ENCODE results near the gene PJVK. TPM values are rescaled to one million over a fixed set of nuclear protein-coding genes. Genes with fewer than 3 reads are reported as not detected.

Gene PJVK
- total RNA-seq, 1 experiment from 2014 or later = 3.7 TPM

- no peaks in the 10 kb centered on the region for H3K27me3 ChIP-seq (ENCODE audit: control insufficient read depth, insufficient read depth, low read length)
- H3K4me1 ChIP-seq (ENCODE audit: control insufficient read depth, insufficient read depth, low read length) = peaks cover 4% of the 10 kb centered on the region
- ChIA-PET POLR2A (no interaction called here), CTCF (no interaction called here)
- H3K36me3 ChIP-seq (ENCODE audit: control insufficient read depth, insufficient read depth, low read length) = no peaks in the 10 kb centered on the region
- no peak for DNase-seq (ENCODE audit: low read depth, low spot score)
- in situ Hi-C loops (cut with HindIII; ENCODE audit: low pct_unique_long_range_greater_than_20kb, low sequenced_read_pairs) (no loop called here), intact Hi-C loops (cut with micrococcal nuclease; ENCODE audit: unreplicated experiment) (no loop called here)
- TF ChIP-seq TCF7L2 (IDR thresholded peaks at IDR 0.05; ENCODE audit: low read depth, low read length) = no peak
- TF ChIP-seq POLR2AphosphoS5 (IDR thresholded peaks at IDR 0.05; ENCODE audit: low read depth, low read length) = no peak
- BruUV-seq (replicated peaks) = no TSS peak
- no peak for ATAC-seq
- H3K27ac ChIP-seq (ENCODE audit: low read length) = no peak overlapping the region
- no peaks in the 10 kb centered on the region for H3K9me3 ChIP-seq (ENCODE audit: control insufficient read depth, insufficient read depth, low read depth, low read length)
- no peak overlapping the region for H3K4me3 ChIP-seq (ENCODE audit: low read depth in 2 of 2, low read length in 2 of 2)
Observed at GRCh38 chr2:178403671-178404306, 47.4 kb upstream of the PJVK start.

- Histone ChIP-seq H3K36me3 (ENCODE audit: control insufficient read depth, insufficient read depth, low read length) (no peaks in the 10 kb centered on the region), H3K27me3 (ENCODE audit: control insufficient read depth, insufficient read depth, low read length) (no peaks in the 10 kb centered on the region), H3K4me3 (ENCODE audit: low read depth in 2 of 2, low read length in 2 of 2) (no peak overlapping the region), H3K4me1 (ENCODE audit: control insufficient read depth, insufficient read depth, low read length) (peaks cover 4% of the 10 kb centered on the region), H3K27ac (ENCODE audit: low read length) (no peak overlapping the region), H3K9me3 (ENCODE audit: control insufficient read depth, insufficient read depth, low read depth, low read length) (no peaks in the 10 kb centered on the region)
- no TSS peak for BruUV-seq (replicated peaks)
- DNase-seq (ENCODE audit: low read depth, low spot score) (peak; percentile 55), ATAC-seq (peak; percentile 94)
- in situ Hi-C loops (cut with HindIII; ENCODE audit: low pct_unique_long_range_greater_than_20kb, low sequenced_read_pairs) = no loop called here
- intact Hi-C loops (cut with micrococcal nuclease; ENCODE audit: unreplicated experiment) = no loop called here
- TF ChIP-seq CTCF (IDR thresholded peaks at IDR 0.05) (no peak), REST (IDR thresholded peaks at IDR 0.05; ENCODE audit: insufficient read depth in 1 of 2, low read depth in 2 of 2, low read length in 1 of 2) (no peak), TCF7L2 (IDR thresholded peaks at IDR 0.05; ENCODE audit: low read depth, low read length) (no peak), SIN3A (IDR thresholded peaks at IDR 0.05; ENCODE audit: borderline replicate concordance, insufficient read depth, low read depth, low read length) (no peak), POLR2AphosphoS5 (IDR thresholded peaks at IDR 0.05; ENCODE audit: low read depth, low read length) (no peak)
- POLR2A ChIA-PET = no interaction called here
- CTCF ChIA-PET = no interaction called here
Observed at GRCh38 chr2:178404368-178404767, 46.8 kb upstream of the PJVK start.

GRCh38 chr2:178409261-178409660, 41.9 kb upstream of the PJVK start:
- BruUV-seq (replicated peaks) = no TSS peak
- ATAC-seq (no peak), DNase-seq (ENCODE audit: low read depth, low spot score) (no peak)
- intact Hi-C loops (cut with micrococcal nuclease; ENCODE audit: unreplicated experiment) = no loop called here
- Histone ChIP-seq H3K9me3 (ENCODE audit: control insufficient read depth, insufficient read depth, low read depth, low read length) (no peaks in the 10 kb centered on the region), H3K36me3 (ENCODE audit: control insufficient read depth, insufficient read depth, low read length) (no peaks in the 10 kb centered on the region; the same call in 1 of the 2 replicates), H3K4me1 (ENCODE audit: control insufficient read depth, insufficient read depth, low read length) (peaks cover 3% of the 10 kb centered on the region), H3K27me3 (ENCODE audit: control insufficient read depth, insufficient read depth, low read length) (no peaks in the 10 kb centered on the region), H3K27ac (ENCODE audit: low read length) (no peak overlapping the region), H3K4me3 (ENCODE audit: low read depth in 2 of 2, low read length in 2 of 2) (no peak overlapping the region)
- in situ Hi-C loops (cut with HindIII; ENCODE audit: low pct_unique_long_range_greater_than_20kb, low sequenced_read_pairs) = no loop called here
- ChIA-PET POLR2A (no interaction called here), CTCF (no interaction called here)
- TF ChIP-seq SIN3A (IDR thresholded peaks at IDR 0.05; ENCODE audit: borderline replicate concordance, insufficient read depth, low read depth, low read length) (no peak), TCF7L2 (IDR thresholded peaks at IDR 0.05; ENCODE audit: low read depth, low read length) (no peak), CTCF (IDR thresholded peaks at IDR 0.05) (no peak), REST (IDR thresholded peaks at IDR 0.05; ENCODE audit: insufficient read depth in 1 of 2, low read depth in 2 of 2, low read length in 1 of 2) (no peak), POLR2AphosphoS5 (IDR thresholded peaks at IDR 0.05; ENCODE audit: low read depth, low read length) (no peak)
